Measurements from ENCODE around the gene OBSCN. TPM values are rescaled to one million over a fixed set of nuclear protein-coding genes. Genes with fewer than 3 reads are reported as not detected.

Gene OBSCN
- total RNA-seq, 1 experiment from 2014 or later = 29.1 TPM

GRCh38 chr1:228423404-228424053 is 215.7 kb downstream of the OBSCN start:
- intact Hi-C loops (cut with micrococcal nuclease) = no loop called here
- DNase-seq = no peak
- Histone ChIP-seq H3K4me2 (ENCODE audit: low read length) (no peak overlapping the region), H3K79me2 (ENCODE audit: low read length) (no peaks in the 10 kb centered on the region), H3K9me2 (replicated peaks; ENCODE audit: low read length) (no peaks in the 10 kb centered on the region), H3K9ac (ENCODE audit: low read length) (no peak overlapping the region), H3K9me3 (ENCODE audit: low read length) (no peaks in the 10 kb centered on the region), H3K4me3 (ENCODE audit: low read length) (no peak overlapping the region), H3K27me3 (ENCODE audit: low read length) (no peaks in the 10 kb centered on the region), H3K27ac (ENCODE audit: low read length) (no peak overlapping the region), H4K20me1 (ENCODE audit: low read length) (no peaks in the 10 kb centered on the region), H3F3A (ENCODE audit: low read length, unreplicated experiment) (no peaks in the 10 kb centered on the region), H3K4me1 (ENCODE audit: insufficient read depth, low read length) (no peaks in the 10 kb centered on the region), H3K36me3 (ENCODE audit: low read depth, low read length) (no peaks in the 10 kb centered on the region), H2AFZ (ENCODE audit: low read length) (no peak overlapping the region)
- TF ChIP-seq, protein P1, sequence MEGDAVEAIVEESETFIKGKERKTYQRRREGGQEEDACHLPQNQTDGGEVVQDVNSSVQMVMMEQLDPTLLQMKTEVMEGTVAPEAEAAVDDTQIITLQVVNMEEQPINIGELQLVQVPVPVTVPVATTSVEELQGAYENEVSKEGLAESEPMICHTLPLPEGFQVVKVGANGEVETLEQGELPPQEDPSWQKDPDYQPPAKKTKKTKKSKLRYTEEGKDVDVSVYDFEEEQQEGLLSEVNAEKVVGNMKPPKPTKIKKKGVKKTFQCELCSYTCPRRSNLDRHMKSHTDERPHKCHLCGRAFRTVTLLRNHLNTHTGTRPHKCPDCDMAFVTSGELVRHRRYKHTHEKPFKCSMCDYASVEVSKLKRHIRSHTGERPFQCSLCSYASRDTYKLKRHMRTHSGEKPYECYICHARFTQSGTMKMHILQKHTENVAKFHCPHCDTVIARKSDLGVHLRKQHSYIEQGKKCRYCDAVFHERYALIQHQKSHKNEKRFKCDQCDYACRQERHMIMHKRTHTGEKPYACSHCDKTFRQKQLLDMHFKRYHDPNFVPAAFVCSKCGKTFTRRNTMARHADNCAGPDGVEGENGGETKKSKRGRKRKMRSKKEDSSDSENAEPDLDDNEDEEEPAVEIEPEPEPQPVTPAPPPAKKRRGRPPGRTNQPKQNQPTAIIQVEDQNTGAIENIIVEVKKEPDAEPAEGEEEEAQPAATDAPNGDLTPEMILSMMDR (conservative IDR thresholded peaks at IDR 0.05; ENCODE audit: low read depth, low read length) = no peak
- TF ChIP-seq EZH2phosphoT487 (IDR thresholded peaks at IDR 0.05; ENCODE audit: borderline replicate concordance, low read length) = no peak
- no peak for TF ChIP-seq EZH2 (IDR thresholded peaks at IDR 0.05; ENCODE audit: low read length, unreplicated experiment)
- POLR2A ChIA-PET (ENCODE audit: unreplicated experiment) = no interaction called here
- no TSS peak for BruUV-seq (replicated peaks)
- ATAC-seq = no peak
- CTCF ChIA-PET = no interaction called here

DNA sequence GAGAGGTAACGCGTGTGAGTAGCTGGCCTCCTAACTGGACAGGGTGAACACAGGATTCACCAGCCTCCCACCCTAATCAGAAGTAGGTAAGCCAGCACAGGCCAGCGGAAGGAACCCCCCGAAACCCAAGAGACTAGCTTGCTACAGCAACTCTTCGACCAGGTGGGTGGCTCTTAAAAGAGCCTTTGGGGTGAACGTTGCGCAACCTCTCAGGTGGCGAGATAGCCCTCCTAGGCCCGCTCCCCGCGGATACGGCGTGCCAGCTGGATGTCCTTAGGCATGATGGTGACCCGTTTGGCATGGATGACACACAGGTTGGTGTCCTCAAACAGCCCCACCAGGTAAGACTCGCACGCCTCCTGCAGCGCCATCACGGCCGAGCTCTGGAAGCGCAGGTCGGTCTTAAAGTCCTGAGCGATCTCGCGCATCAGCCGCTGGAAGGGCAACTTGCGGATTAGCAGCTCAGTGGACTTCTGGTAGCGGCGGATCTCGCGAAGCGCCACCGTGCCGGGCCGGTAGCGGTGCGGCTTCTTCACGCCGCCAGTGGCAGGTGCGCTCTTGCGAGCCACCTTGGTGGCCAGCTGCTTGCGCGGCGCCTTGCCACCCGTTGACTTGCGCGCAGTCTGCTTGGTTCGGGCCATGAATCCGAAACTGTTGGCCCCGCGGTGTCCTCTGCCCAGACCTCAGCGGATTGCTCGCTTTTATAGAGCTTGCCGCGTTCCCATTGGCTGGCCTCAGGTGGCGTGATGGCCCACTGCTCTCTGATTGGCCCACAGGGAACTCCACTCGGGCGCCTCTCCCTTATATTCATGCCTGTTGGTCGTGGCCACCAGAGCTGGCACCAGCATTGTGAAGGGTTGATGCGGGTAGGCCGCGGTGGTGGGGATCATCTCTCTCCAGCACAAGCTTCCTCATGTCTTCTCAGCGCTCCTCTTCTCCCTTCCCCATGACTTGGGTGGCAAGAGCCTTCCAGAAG is 217.1 kb downstream of the OBSCN start:
- no peaks in the 10 kb centered on the region for H3K9me3 ChIP-seq (ENCODE audit: low read length)
- no peak overlapping the region for H3K4me2 ChIP-seq (ENCODE audit: low read length)
- DNase-seq = no peak
- intact Hi-C loops (cut with micrococcal nuclease) = no loop called here
- no peak overlapping the region for H3K9ac ChIP-seq (ENCODE audit: low read length)
- no peaks in the 10 kb centered on the region for H3K36me3 ChIP-seq (ENCODE audit: low read depth, low read length)
- no peaks in the 10 kb centered on the region for H3K27me3 ChIP-seq (ENCODE audit: low read length)
- no TSS peak for BruUV-seq (replicated peaks)
- H2AFZ ChIP-seq (ENCODE audit: low read length) = no peak overlapping the region
- TF ChIP-seq EZH2 (IDR thresholded peaks at IDR 0.05; ENCODE audit: low read length, unreplicated experiment) (no peak), EZH2phosphoT487 (IDR thresholded peaks at IDR 0.05; ENCODE audit: borderline replicate concordance, low read length) (no peak)
- TF ChIP-seq, protein P1 (conservative IDR thresholded peaks at IDR 0.05; ENCODE audit: low read depth, low read length) = no peak
- ATAC-seq = no peak
- no peak overlapping the region for H3K27ac ChIP-seq (ENCODE audit: low read length)
- no peak overlapping the region for H3K4me3 ChIP-seq (ENCODE audit: low read length)
- ChIA-PET CTCF (no interaction called here), POLR2A (ENCODE audit: unreplicated experiment) (no interaction called here)
- no peaks in the 10 kb centered on the region for H3K9me2 ChIP-seq (replicated peaks; ENCODE audit: low read length)
- peaks cover 2% of the 10 kb centered on the region for H3K4me1 ChIP-seq (ENCODE audit: insufficient read depth, low read length)
- no peaks in the 10 kb centered on the region for H3K79me2 ChIP-seq (ENCODE audit: low read length)
- H4K20me1 ChIP-seq (ENCODE audit: low read length) = no peaks in the 10 kb centered on the region
- H3F3A ChIP-seq (ENCODE audit: low read length, unreplicated experiment) = no peaks in the 10 kb centered on the region

Data from PC-3 (cell line).